ENCODE measurements around the gene RSPH6A. TPM values are rescaled to one million over a fixed set of nuclear protein-coding genes. Genes with fewer than 3 reads are reported as not detected.

RSPH6A gene
- total RNA-seq, 1 donor from 2014 or later = not detected

- no peak for ATAC-seq
- no peak for DNase-seq (ENCODE audit: low spot score)
Observed at GRCh38 chr19:45825917-45826893, 11.1 kb upstream of the RSPH6A start.

- DNase-seq (ENCODE audit: low spot score) = no peak
- no peak for ATAC-seq
Observed at GRCh38 chr19:45825263-45825605, 10.1 kb upstream of the RSPH6A start.

- ATAC-seq (no peak), DNase-seq (ENCODE audit: low spot score) (no peak)
Observed at GRCh38 chr19:45824531-45825262, 9.6 kb upstream of the RSPH6A start.

GRCh38 chr19:45824041-45824471 is 8.9 kb upstream of the RSPH6A start:
- peak; percentile 24 for ATAC-seq
- no peak for DNase-seq (ENCODE audit: low spot score)

- no peak for ATAC-seq
- DNase-seq (ENCODE audit: low spot score) = no peak
Observed at GRCh38 chr19:45823182-45823581, 8.1 kb upstream of the RSPH6A start.

- DNase-seq (ENCODE audit: low spot score) (no peak), ATAC-seq (no peak)
Observed at GRCh38 chr19:45822716-45823115, 7.6 kb upstream of the RSPH6A start.

GRCh38 chr19:45821570-45821969 is 6.5 kb upstream of the RSPH6A start:
- no peak for DNase-seq (ENCODE audit: low spot score)
- no peak for ATAC-seq

- DNase-seq (ENCODE audit: low spot score) (no peak), ATAC-seq (no peak)
Observed at GRCh38 chr19:45821103-45821521, 6.0 kb upstream of the RSPH6A start.

- ATAC-seq (no peak), DNase-seq (ENCODE audit: low spot score) (no peak)
Observed at GRCh38 chr19:45820413-45821102, 5.5 kb upstream of the RSPH6A start.

- ATAC-seq (no peak), DNase-seq (ENCODE audit: low spot score) (no peak)
Observed at GRCh38 chr19:45819769-45820168, 4.7 kb upstream of the RSPH6A start.

- ATAC-seq (peak; percentile 30), DNase-seq (ENCODE audit: low spot score) (no peak)
Observed at GRCh38 chr19:45817725-45818301, 2.7 kb upstream of the RSPH6A start.

- DNase-seq (ENCODE audit: low spot score) (peak; percentile 92), ATAC-seq (peak; percentile 94)
Observed at GRCh38 chr19:45817010-45817724, 2.1 kb upstream of the RSPH6A start.

- no peak for ATAC-seq
- DNase-seq (ENCODE audit: low spot score) = no peak
Observed at GRCh38 chr19:45816236-45817009, 1.3 kb upstream of the RSPH6A start.

- DNase-seq (ENCODE audit: low spot score) = no peak
- ATAC-seq = no peak
Observed at GRCh38 chr19:45815481-45816216, 541 bp upstream of the RSPH6A start.

GRCh38 chr19:45814166-45814780 is 835 bp downstream of the RSPH6A start:
- ATAC-seq (no peak), DNase-seq (ENCODE audit: low spot score) (no peak)

- ATAC-seq (no peak), DNase-seq (ENCODE audit: low spot score) (no peak)
Observed at GRCh38 chr19:45812297-45812696, 2.8 kb downstream of the RSPH6A start.

GRCh38 chr19:45809643-45810159 is 5.4 kb downstream of the RSPH6A start:
- ATAC-seq (no peak), DNase-seq (ENCODE audit: low spot score) (no peak)

- DNase-seq (ENCODE audit: low spot score) (no peak), ATAC-seq (no peak)
Observed at GRCh38 chr19:45805719-45806118, 9.4 kb downstream of the RSPH6A start.
